Ovary (tissue), 9 donors: ENCODE measurements around the gene TTLL10. TPM values are rescaled to one million over a fixed set of nuclear protein-coding genes. Genes with fewer than 3 reads are reported as not detected.

ENCODE experiments used
- DNase-seq, 5 donors: peaks; one replicate each; pipeline ENCODE4 v3.0.0-alpha.2; 2019 to 2020
- H3K27ac ChIP-seq, 2 donors: fragments of 200-600 bp; one replicate each; pipeline versions ENCODE4 v1.5.1 to v1.8.0; 2019 to 2022
- H3K27me3 ChIP-seq: fragments of 200-600 bp; one replicate; pipeline ENCODE4 v1.8.0; 2022
- H3K36me3 ChIP-seq: fragments of 200-600 bp; sonication (generic); one replicate; pipeline ENCODE4 v1.5.1; 2019
- H3K4me1 ChIP-seq: one replicate; pipeline ENCODE4 v1.8.1; 2013; ENCODE audit warnings: mild to moderate bottlenecking, moderate library complexity; ENCODE audit not compliant: insufficient read depth
- H3K4me3 ChIP-seq: fragments of 200-600 bp; sonication (generic); one replicate; pipeline ENCODE4 v1.5.1; 2017
- H3K9me3 ChIP-seq, 2 donors: fragments of 200-600 bp in 1 of 2; sonication (generic) in 1 of 2; one replicate each; pipeline versions ENCODE4 v1.5.1 to v1.8.1; 2013 to 2019; ENCODE audit warnings: mild to moderate bottlenecking in 1 of 2, moderate library complexity in 1 of 2
- CTCF ChIP-seq, 3 donors: fragments of 450-650 bp in 2 of 3; fragments of 200-600 bp in 1 of 3; IDR thresholded peaks; one replicate each; pipeline versions ENCODE4 v1.5.1 to v1.8.0; 2016 to 2022; ENCODE audit warnings: antibody characterized with exemption in 3 of 3, mild to moderate bottlenecking in 1 of 3
- EP300 ChIP-seq: sonication (generic); formaldehyde crosslinking; IDR thresholded peaks from one replicate; pipeline ENCODE4 v1.6.1; 2017; ENCODE audit warnings: antibody characterized with exemption
- POLR2A ChIP-seq: fragments of 450-650 bp; IDR thresholded peaks from one replicate; pipeline ENCODE4 v1.6.1; 2017; ENCODE audit warnings: antibody characterized with exemption, mild to moderate bottlenecking, moderate library complexity
- WGBS, 3 donors: extraction: QIAGEN DNeasy Blood & Tissue Kit in 1 of 3; methylation state at CpG; one replicate each; pipeline versions ENCODE4 v1.1.5 to v1.1.7; 2013 to 2017; 5-methylcytosine and 5-hydroxymethylcytosine counted together
- intact Hi-C, 4 donors: fragments of 100-400 bp; cut with DNase I; formaldehyde crosslinking; loops; one replicate each; pipeline versions ENCODE4 v1.11.0 to v1.15.1; 2022 to 2023
- polyA plus RNA-seq, 2 donors: library from polyadenylated mRNA; stranded (reverse); fragments of 200-250 nt in 1 of 2; fragments of 350-450 nt in 1 of 2; fragmentation: Illumina TruSeq in 1 of 2; extraction: RNeasy Lipid Tissue Mini Kit (QIAGEN cat#74804) in 1 of 2; gene quantifications; one replicate each; pipeline ENCODE4 v1.2.3, GENCODE V29; 2013 to 2014
- total RNA-seq, 7 donors: library from RNA; depleted of rRNA in 2 of 7; stranded (reverse); fragments of >200 nt in 2 of 7; fragmentation: NEBNext Ultra II Directional in 3 of 7; extraction: Animal tissue kit (Norgen Biotek cat#: 25700) in 3 of 7; gene quantifications; one replicate each; pipeline versions ENCODE4 v1.1.0 to v1.2.4, GENCODE V29; 2016 to 2023
- donor health status: DM: no; HTN: no; CAD: no; lungs with moderate emphysema.
- donor health status: DM: no; HTN: no; CAD: no.
- donor health status: Bipolar disorder and iron deficiency.
- donor health status: DM: yes; HTN: yes; CAD: no.
- donor health status: DM: no; HTN: no; CAD: no.
- donor health status: DM: yes; HTN: yes; CAD: no.

Gene TTLL10
- total and polyA plus RNA-seq, 9 donors: 0.60 to 7.0 (median 1.1) TPM; not detected in 4

DNA sequence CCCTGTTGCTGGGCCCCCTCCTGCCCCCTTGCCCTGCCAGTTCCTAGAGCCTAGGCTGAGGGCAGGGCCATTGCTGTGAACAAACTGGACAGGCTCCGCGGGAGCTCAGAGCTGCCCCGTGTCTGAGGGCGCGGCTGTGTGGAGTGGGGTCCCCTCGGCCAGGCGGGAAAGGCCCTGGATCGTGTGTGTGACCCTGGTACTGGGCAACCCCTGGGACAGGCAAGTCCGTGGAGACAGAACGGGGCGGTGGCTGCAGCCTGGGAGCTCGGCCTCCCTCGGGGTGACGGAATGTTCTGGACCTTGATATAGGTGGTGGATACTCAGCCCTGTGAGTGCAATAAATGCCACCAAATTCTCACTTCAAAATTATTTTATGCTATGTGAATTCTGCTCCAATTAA is 30.0 kb upstream of the TTLL10 start:
- Histone ChIP-seq H3K36me3 (no peaks in the 10 kb centered on the region), H3K27me3 (no peaks in the 10 kb centered on the region), H3K4me3 (no peak overlapping the region), H3K4me1 (no peaks in the 10 kb centered on the region), H3K27ac (no peak overlapping the region), H3K9me3 (no peaks in the 10 kb centered on the region)
- intact Hi-C loops: no loop called here
- DNase-seq: no peak
- WGBS, 3 donors: 80 to 85% (median 85%) methylated on average over 14 of the region's 14 CpGs
- TF ChIP-seq EP300 (no peak), POLR2A (no peak), CTCF (IDR thresholded peaks at IDR 0.05) (no peak)

- H3K27me3 ChIP-seq: no peaks in the 10 kb centered on the region
- H3K4me1 ChIP-seq: no peaks in the 10 kb centered on the region
- H3K9me3 ChIP-seq: no peaks in the 10 kb centered on the region
- no peak for DNase-seq
- H3K36me3 ChIP-seq: no peaks in the 10 kb centered on the region
- intact Hi-C loops: no loop called here
- no peak overlapping the region for H3K27ac ChIP-seq
- WGBS, 3 donors: 56 to 68% (median 60%) methylated on average over 40 to 42 of the region's 42 CpGs
- no peak for TF ChIP-seq EP300
- TF ChIP-seq CTCF (IDR thresholded peaks at IDR 0.05): no peak
- no peak for TF ChIP-seq POLR2A
- no peak overlapping the region for H3K4me3 ChIP-seq
Observed at GRCh38 chr1:1144122-1144842, 29.4 kb upstream of the TTLL10 start.

GRCh38 chr1:1144843-1145546 is 28.7 kb upstream of the TTLL10 start:
- Histone ChIP-seq H3K4me1 (no peaks in the 10 kb centered on the region), H3K36me3 (no peaks in the 10 kb centered on the region), H3K27ac (no peak overlapping the region), H3K27me3 (no peaks in the 10 kb centered on the region), H3K9me3 (no peaks in the 10 kb centered on the region), H3K4me3 (no peak overlapping the region)
- no peak for TF ChIP-seq EP300
- TF ChIP-seq CTCF (IDR thresholded peaks at IDR 0.05): no peak
- no peak for TF ChIP-seq POLR2A
- no peak for DNase-seq
- intact Hi-C loops: no loop called here
- 67 to 75% (median 74%) methylated on average over 25 to 32 of the region's 32 CpGs for WGBS, 3 donors

DNA sequence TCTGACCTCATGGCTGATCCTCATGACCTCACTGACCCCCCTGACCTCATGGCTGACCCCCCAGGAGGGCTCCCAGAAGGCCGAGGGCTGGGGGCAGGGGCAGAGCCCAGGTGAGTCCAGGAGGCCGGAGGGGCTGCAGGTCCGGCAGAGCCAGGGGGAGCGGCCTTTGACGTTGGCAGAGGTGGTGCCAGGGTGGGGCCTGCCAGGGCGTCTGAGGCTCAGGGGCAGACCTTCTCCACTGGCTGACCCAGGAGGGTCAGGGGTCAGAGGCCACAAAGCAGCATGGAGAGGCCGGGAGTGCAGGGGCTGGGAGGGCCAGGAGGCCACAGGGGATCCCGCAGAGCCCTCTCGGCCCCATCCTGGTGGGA is 28.1 kb upstream of the TTLL10 start:
- H3K27me3 ChIP-seq: no peaks in the 10 kb centered on the region
- no peak for TF ChIP-seq POLR2A
- no peak for TF ChIP-seq CTCF (IDR thresholded peaks at IDR 0.05)
- TF ChIP-seq EP300: no peak
- no peaks in the 10 kb centered on the region for H3K9me3 ChIP-seq
- 71 to 86% (median 81%) methylated on average over 7 to 9 of the region's 9 CpGs for WGBS, 3 donors
- no peak for DNase-seq
- no peak overlapping the region for H3K27ac ChIP-seq
- no peaks in the 10 kb centered on the region for H3K36me3 ChIP-seq
- no peak overlapping the region for H3K4me3 ChIP-seq
- H3K4me1 ChIP-seq: no peaks in the 10 kb centered on the region
- intact Hi-C loops: no loop called here
